GM23338 (cell line): ENCODE measurements around the gene DOCK1. TPM values are rescaled to one million over a fixed set of nuclear protein-coding genes. Genes with fewer than 3 reads are reported as not detected.

Source experiments
- ATAC-seq: fragments of 200-7000 bp; cut with Tn5 transposase; 3 replicates; pipeline ENCODE4 v1.9.1; 2020
- DNase-seq: peaks from one replicate; pipeline ENCODE4 v3.0.0-alpha.2; 2015; ENCODE audit warnings: low spot score
- H2AFZ ChIP-seq: fragments of 200-600 bp; sonication (generic); 2 replicates; pipeline ENCODE4 v1.8.0; 2016; ENCODE audit warnings: antibody characterized with exemption, mild to moderate bottlenecking, moderate library complexity
- H3F3A ChIP-seq: fragments of 200-600 bp; sonication (generic); replicated peaks from 2 replicates; pipeline ENCODE4 v1.8.0; 2017; ENCODE audit warnings: antibody characterized with exemption, mixed run types, low read depth
- H3K27ac ChIP-seq: fragments of 200-600 bp; sonication (generic); 2 replicates; pipeline ENCODE4 v1.6.1; 2016; ENCODE audit warnings: low read depth
- H3K27me3 ChIP-seq: fragments of 200-600 bp; sonication (generic); 2 replicates; pipeline ENCODE4 v1.8.0; 2016; ENCODE audit warnings: mild to moderate bottlenecking, mixed run types, moderate library complexity; ENCODE audit not compliant: insufficient read depth
- H3K36me3 ChIP-seq: fragments of 200-600 bp; sonication (generic); 2 replicates; pipeline ENCODE4 v1.8.0; 2016; ENCODE audit warnings: mild to moderate bottlenecking; ENCODE audit not compliant: insufficient read depth
- H3K4me1 ChIP-seq: fragments of 200-600 bp; sonication (generic); 2 replicates; pipeline ENCODE4 v1.8.0; 2016; ENCODE audit warnings: mild to moderate bottlenecking, moderate library complexity; ENCODE audit not compliant: insufficient read depth
- H3K4me2 ChIP-seq: fragments of 200-600 bp; sonication (generic); 2 replicates; pipeline ENCODE4 v1.7.1; 2017; ENCODE audit warnings: mixed run types
- H3K4me3 ChIP-seq: fragments of 200-600 bp; sonication (generic); 2 replicates; pipeline ENCODE4 v1.6.1; 2016; ENCODE audit warnings: mixed run types
- H3K79me2 ChIP-seq: fragments of 200-600 bp; sonication (generic); replicated peaks from 2 replicates; pipeline ENCODE4 v1.8.0; 2017; ENCODE audit warnings: mild to moderate bottlenecking; ENCODE audit not compliant: insufficient read depth
- H3K9me2 ChIP-seq: fragments of 200-600 bp; sonication (generic); 2 replicates; pipeline ENCODE4 v1.8.0; 2017; ENCODE audit not compliant: insufficient read depth
- H4K20me1 ChIP-seq: fragments of 200-600 bp; sonication (generic); replicated peaks from 2 replicates; pipeline ENCODE4 v1.8.0; 2017; ENCODE audit warnings: mild to moderate bottlenecking; ENCODE audit not compliant: insufficient read depth
- H3K27ac Mint-ChIP-seq: 2 replicates; pipeline ENCODE4 v1.8.0; 2020; ENCODE audit warnings: inconsistent platforms, mild to moderate bottlenecking, moderate library complexity, mixed read lengths
- H3K27me3 Mint-ChIP-seq: 3 replicates; pipeline ENCODE4 v1.8.0; 2022; ENCODE audit warnings: low read depth, mild to moderate bottlenecking, moderate library complexity, mixed read lengths, inconsistent platforms; ENCODE audit not compliant: insufficient read depth, poor library complexity
- H3K36me3 Mint-ChIP-seq: 3 replicates; pipeline ENCODE4 v1.8.0; 2021; ENCODE audit warnings: low read depth, mild to moderate bottlenecking, inconsistent platforms, moderate library complexity, mixed read lengths
- H3K4me1 Mint-ChIP-seq: 3 replicates; pipeline ENCODE4 v1.8.0; 2020; ENCODE audit warnings: mild to moderate bottlenecking, inconsistent platforms, mixed read lengths
- H3K4me3 Mint-ChIP-seq: 3 replicates; pipeline ENCODE4 v1.8.0; 2021; ENCODE audit warnings: moderate library complexity, mild to moderate bottlenecking, inconsistent platforms, mixed read lengths
- H3K9me3 Mint-ChIP-seq: 3 replicates; pipeline ENCODE4 v1.8.0; 2020; ENCODE audit warnings: moderate library complexity, mild to moderate bottlenecking, inconsistent platforms, mixed read lengths
- ETS1 ChIP-seq: IDR thresholded peaks from 2 replicates; pipeline ENCODE4 v1.6.1; 2016; ENCODE audit warnings: antibody characterized with exemption
- EZH2 ChIP-seq: fragments of 200-600 bp; sonication (generic); IDR thresholded peaks from one replicate; pipeline ENCODE4 v1.8.0; 2017; ENCODE audit warnings: antibody characterized with exemption, mild to moderate bottlenecking, low read depth; ENCODE audit not compliant: unreplicated experiment
- POLR2AphosphoS5 ChIP-seq: IDR thresholded peaks from 2 replicates; pipeline ENCODE4 v1.6.1; 2016; ENCODE audit warnings: antibody characterized with exemption, low read depth
- REST ChIP-seq: IDR thresholded peaks from one replicate; pipeline ENCODE4 v1.6.1; 2018; ENCODE audit warnings: antibody characterized with exemption; ENCODE audit not compliant: unreplicated experiment
- STAT1 ChIP-seq: IDR thresholded peaks from one replicate; pipeline ENCODE4 v1.6.1; 2016; ENCODE audit warnings: antibody characterized with exemption; ENCODE audit not compliant: unreplicated experiment
- ZNF114 ChIP-seq: fragments of 250-450 bp; sonication (Bioruptor Pico); IDR thresholded peaks from 2 replicates; pipeline ENCODE4 v1.5.0; 2020; ENCODE audit warnings: mild to moderate bottlenecking, moderate library complexity
- ZNF462 ChIP-seq: fragments of 250-450 bp; sonication (Bioruptor Pico); IDR thresholded peaks from 2 replicates; pipeline ENCODE4 v1.5.0; 2020; ENCODE audit warnings: mild to moderate bottlenecking, moderate library complexity
- polyA plus RNA-seq: library from polyadenylated mRNA; unstranded; fragments of >200 nt; fragmentation: Nextera tagmentation; extraction: Ambion mirVana; gene quantifications from 2 replicates; pipeline ENCODE4 v1.2.1, GENCODE V29; 2016
- total RNA-seq: library from RNA; depleted of rRNA; stranded (reverse); fragments of >200 nt; shearing (Covaris generic); gene quantifications from 2 replicates; pipeline ENCODE4 v1.2.3, GENCODE V29; 2014

The DOCK1 gene
- total and polyA plus RNA-seq, 2 experiments from 2014 or later = 13.2 to 55.3 TPM

- TF ChIP-seq ETS1 = no peak
- no peak for TF ChIP-seq POLR2AphosphoS5
These were observed 244.4 kb downstream of the DOCK1 start (continued) for GRCh38 chr10:127149501-127150081.

- no peaks in the 10 kb centered on the region for H3K79me2 ChIP-seq
- H3K27me3 ChIP-seq = no peaks in the 10 kb centered on the region
- Mint-ChIP-seq H3K27me3 (no peaks in the 10 kb centered on the region), H3K4me3 (no peak overlapping the region), H3K9me3 (no peaks in the 10 kb centered on the region), H3K4me1 (peaks cover 67% of the 10 kb centered on the region), H3K36me3 (no peaks in the 10 kb centered on the region), H3K27ac (peak overlapping the region; percentile 60)
- no peak overlapping the region for H3K27ac ChIP-seq
- H3K4me3 ChIP-seq = no peak overlapping the region
- no peak overlapping the region for H2AFZ ChIP-seq
- H3K4me2 ChIP-seq = peak overlapping the region; percentile 13; the same call in 1 of the 2 replicates
- H3F3A ChIP-seq = no peaks in the 10 kb centered on the region
- peaks cover 31% of the 10 kb centered on the region for H3K4me1 ChIP-seq
- H3K36me3 ChIP-seq = no peaks in the 10 kb centered on the region
- no peak for TF ChIP-seq STAT1
- H3K9me2 ChIP-seq = no peaks in the 10 kb centered on the region
- no peaks in the 10 kb centered on the region; the same call in 1 of the 2 replicates for H4K20me1 ChIP-seq
- DNase-seq = peak; percentile 28
- peak; percentile 40 for ATAC-seq
These were observed 244.9 kb downstream of the DOCK1 start for GRCh38 chr10:127150136-127150535.

- 0 out of 2 replicates have a peak, but pooled peaks cover 3% of the 10 kb centered on the region for H3K9me2 ChIP-seq
- no peak overlapping the region for H3K4me3 ChIP-seq
- no peaks in the 10 kb centered on the region for H3F3A ChIP-seq
- Mint-ChIP-seq H3K36me3 (no peaks in the 10 kb centered on the region), H3K9me3 (no peaks in the 10 kb centered on the region), H3K27ac (no peak overlapping the region), H3K4me3 (no peak overlapping the region), H3K4me1 (peaks cover 60% of the 10 kb centered on the region), H3K27me3 (no peaks in the 10 kb centered on the region)
- ATAC-seq (no peak), DNase-seq (no peak)
- no peaks in the 10 kb centered on the region for H3K27me3 ChIP-seq
- H2AFZ ChIP-seq = no peak overlapping the region
- peaks cover 31% of the 10 kb centered on the region for H3K4me1 ChIP-seq
- H3K27ac ChIP-seq = no peak overlapping the region
- no peaks in the 10 kb centered on the region for H3K36me3 ChIP-seq
- no peaks in the 10 kb centered on the region; the same call in none of the 2 replicates for H4K20me1 ChIP-seq
- H3K4me2 ChIP-seq = no peak overlapping the region
- H3K79me2 ChIP-seq = no peaks in the 10 kb centered on the region
- TF ChIP-seq EZH2 (no peak), ZNF462 (CRISPR knock-in tag) (no peak), REST (no peak), ETS1 (no peak), ZNF114 (no peak), POLR2AphosphoS5 (no peak)
These were observed 246.3 kb downstream of the DOCK1 start for GRCh38 chr10:127151541-127151940.
